GM18517 (cell line): Measurements from ENCODE around the gene RAB3GAP2.
"Not testable (repeated sequence)": the region's sequence is repeated elsewhere in the genome, so short reads cannot be mapped to it uniquely, and the experiment has no call there.

Experiments used
- ATAC-seq: cut with Tn5 transposase; IDR thresholded peaks from one replicate; pipeline ENCODE4 v1.9.1; 2021; ENCODE audit warnings: mild to moderate bottlenecking, moderate library complexity; ENCODE audit not compliant: unreplicated experiment

RAB3GAP2 gene

DNA sequence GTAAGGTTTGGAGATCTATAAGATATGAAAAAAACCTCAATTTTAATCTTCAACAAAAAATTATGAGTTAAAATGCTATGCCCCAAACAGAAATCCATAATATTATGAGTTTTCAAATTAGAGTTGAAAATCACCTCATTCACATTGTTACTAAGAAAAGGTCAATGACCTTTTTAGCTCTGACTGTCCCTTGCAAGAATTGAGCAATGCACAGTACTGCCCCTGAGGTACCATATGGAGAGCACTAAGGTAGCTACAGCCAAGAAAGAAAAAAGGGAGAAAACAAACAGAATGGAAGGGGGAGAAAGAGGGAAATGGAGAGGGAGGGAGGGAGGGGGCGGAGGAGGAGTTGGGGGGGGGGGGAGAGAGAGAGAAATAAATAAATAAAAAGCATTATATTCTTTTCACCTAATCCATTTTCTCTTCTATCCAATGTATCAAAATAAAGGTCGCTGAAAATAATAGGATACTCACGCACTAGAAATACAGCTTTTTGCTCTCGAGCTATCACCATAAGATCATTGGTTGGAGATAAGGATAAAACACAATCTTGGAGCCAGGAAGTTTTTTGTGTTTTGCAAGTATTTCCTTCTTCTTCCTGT, 58.8 kb downstream of the RAB3GAP2 start:
- no peak for ATAC-seq

DNA sequence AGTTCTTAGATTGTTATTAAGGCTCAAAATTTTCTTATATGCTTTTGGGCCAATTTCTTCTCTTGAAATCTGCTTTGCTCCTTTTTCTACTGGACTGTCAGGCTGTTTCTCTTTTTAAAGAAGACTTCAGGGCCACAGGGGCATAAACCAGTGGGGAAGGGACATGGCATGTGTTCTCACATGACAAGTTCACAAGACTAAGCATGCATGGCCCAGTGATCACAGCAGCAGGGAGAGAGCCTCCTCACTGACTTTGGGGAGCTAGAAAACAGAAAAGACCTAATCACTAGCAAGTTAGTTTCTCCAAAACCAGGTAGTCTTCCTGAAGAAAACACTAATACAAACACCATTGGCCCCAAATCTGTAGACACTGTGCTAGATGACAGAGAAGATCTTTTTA, 64.8 kb downstream of the RAB3GAP2 start:
- ATAC-seq: no peak

DNA sequence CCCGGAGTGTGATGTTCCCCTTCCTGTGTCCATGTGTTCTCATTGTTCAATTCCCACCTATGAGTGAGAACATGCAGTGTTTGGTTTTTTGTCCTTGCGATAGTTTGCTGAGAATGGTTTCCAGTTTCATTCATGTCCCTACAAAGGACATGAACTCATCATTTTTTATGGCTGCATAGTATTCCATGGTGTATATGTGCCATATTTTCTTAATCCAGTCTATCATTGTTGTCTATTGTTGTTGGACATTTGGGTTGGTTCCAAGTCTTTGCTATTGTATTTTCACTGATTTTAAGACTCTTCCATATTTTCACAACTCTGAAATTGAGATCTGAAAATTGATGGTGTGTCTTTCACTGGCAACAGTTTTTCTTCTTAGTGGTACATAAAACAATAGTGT, 67.5 kb downstream of the RAB3GAP2 start:
- ATAC-seq: not testable (repeated sequence)

DNA sequence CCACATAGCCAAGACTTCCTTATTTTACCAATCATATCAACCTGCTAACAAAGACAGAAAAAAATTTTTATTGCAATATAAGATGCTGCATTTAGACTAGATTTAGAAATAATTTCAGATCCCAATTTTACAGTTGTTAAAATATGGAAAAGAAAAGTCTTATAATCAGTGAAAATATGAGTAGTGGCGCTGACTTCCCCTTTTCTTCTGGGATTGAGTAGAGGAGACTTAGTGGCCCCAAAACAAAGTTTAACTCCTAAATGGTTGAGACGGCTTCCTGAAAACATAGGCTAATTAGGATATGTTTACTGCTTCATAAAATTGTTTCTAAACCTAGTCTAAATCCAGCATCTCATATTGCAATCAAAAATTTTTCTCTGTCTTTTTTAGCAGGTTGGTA, 68.4 kb downstream of the RAB3GAP2 start:
- no peak for ATAC-seq

DNA sequence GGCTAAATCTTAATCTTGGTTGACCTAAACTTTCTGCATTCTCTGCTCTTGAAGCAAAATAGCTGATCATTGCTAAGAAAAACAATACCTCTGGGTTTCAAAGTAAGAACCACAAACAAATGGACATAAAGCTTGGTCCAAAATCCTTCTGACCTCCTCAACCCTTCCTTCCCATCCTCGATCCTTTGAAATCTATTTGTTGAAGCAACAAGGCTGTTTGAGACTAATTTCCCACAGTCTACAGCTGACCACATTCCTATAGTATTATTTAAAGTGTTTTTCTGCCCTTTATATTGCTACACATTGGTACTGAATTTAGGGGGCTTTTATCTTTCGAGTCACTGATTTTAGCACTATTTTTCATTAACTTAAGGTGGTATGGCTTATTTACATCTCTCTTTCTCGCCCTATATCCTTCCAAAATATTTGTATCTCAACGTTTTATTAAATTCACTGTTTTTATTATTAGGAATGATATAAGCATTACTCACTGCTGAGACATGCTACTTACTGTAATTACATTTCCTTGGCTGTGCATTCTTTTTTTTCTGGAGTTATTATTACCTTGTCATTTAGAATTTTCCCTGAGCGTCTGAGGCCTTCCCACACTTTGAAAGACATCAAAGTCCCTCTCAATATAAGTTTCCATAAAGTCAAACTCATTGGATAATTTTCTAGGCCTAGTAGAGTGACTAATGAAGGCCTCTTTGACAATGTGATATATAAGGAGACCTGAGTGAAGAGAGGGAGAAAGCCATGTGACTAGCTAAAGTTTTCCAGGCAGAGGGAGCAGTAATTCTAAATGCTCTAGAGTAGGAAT, 73.9 kb downstream of the RAB3GAP2 start:
- no peak for ATAC-seq

DNA sequence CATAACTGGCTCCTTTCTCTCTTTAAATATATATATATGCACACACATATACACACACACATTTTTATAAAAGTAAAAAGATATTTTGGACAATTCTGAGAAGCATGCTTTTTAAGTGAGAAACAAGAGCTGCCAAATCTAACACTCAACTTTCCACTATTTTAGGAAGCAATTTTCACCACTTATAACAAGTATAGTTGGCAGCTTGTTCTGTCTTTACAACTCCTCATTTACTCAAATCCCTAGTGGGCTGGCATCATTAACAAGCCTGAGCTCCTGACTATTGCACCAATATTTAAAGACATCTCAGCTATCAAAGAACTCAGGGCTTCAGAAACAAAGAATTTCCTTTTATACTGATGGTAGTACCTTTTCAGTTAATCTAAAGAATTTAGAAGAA, 76.6 kb downstream of the RAB3GAP2 start:
- ATAC-seq: no peak

DNA sequence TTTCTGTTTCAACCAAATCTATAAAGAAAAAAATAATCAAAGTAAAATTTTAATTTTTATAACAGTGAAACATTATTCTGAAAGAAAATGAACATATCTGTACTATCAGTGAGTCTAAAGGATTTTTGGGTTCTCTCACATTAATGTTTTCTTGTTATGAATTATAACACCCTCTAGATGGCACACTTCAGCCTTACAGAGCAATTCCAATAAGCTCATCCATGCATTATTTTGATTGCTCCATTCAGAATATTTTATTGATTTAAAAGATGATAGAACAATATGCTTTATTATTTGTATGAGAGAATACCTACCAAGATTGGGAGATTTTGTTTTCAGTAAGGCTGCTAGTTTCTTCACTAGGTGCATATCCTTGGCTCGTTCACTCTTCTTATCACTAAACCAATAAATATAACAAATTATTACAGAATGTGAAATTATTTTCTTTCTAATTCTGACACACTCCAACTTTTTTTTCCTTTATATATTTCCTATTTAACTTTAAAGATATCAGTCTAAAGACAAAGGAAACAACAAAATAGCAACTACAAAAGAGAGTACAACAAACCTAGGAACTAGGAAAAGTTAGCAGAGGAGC, 82.4 kb downstream of the RAB3GAP2 start:
- peak; percentile 48 for ATAC-seq

DNA sequence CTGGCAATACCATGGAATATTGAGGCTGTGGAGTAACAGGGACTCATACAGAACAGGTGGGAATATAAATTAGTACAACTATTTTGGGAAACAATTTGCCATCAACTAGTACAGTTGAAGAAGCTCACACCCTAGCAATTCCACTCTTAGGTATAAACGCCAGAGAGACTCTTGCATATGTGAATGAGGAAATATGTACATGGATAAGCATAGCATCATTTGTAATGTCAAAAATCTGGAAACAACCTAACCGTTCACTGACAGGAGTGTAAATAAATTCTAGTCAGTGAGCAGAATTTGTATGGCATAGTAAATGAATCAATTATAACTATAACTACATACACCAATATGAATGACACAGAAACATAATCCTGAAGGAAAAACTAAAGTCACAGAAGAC, 83.7 kb downstream of the RAB3GAP2 start:
- no peak for ATAC-seq

DNA sequence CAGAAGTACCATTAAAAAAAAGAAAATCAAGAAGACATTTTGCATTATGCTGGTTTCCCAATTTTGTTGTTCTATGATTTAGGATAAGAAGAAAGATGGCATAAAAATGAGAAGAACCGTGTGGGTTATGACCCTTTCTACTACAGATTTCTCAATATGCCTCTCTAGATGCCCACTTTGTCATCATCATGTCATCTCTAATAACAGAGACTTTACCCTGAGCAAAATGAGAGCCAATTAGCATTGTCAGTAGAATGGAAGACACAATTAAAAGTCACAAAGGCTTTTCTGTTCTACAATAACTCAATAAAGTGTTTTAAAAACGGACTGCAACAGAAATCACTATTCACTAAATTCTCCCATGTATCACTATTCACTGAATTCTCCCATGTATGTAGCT, 85.5 kb downstream of the RAB3GAP2 start:
- ATAC-seq: no peak

DNA sequence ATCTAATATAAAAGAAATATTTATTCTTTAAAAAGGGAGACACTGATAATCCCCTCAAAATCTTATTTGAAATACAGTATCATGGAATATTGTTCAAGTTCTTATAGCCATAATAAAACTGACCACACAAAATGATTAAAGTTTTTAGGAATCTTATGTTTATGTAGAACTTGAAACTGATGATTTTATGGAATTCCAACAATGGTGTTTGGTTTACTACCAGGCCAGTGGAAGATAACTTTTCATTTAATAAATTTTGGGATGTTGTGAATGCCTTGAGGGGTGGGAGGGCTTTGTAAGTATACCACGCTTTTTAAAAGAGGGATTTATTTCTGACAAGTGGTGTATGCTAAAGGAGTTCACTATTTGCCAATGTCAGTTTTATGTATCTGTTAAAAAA, 87.7 kb downstream of the RAB3GAP2 start:
- no peak for ATAC-seq

DNA sequence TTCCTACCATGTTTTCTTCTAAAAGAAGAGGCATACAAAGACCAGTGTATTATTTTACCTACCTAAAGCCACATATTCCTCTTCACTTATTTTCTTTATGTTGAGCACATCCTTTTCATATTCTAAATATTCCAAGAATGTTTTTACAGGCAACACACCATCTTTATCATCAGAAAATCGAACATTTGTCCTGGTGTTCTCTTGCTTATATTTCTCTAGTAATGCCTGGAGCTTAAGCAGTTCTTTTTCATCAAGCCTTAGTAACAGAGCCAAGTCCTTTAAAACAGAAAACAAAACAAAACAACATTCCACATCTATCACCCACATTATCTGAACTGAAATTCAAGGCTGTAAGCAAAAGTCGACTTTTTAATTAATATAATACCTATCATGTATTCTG, 89.6 kb downstream of the RAB3GAP2 start:
- no peak for ATAC-seq

DNA sequence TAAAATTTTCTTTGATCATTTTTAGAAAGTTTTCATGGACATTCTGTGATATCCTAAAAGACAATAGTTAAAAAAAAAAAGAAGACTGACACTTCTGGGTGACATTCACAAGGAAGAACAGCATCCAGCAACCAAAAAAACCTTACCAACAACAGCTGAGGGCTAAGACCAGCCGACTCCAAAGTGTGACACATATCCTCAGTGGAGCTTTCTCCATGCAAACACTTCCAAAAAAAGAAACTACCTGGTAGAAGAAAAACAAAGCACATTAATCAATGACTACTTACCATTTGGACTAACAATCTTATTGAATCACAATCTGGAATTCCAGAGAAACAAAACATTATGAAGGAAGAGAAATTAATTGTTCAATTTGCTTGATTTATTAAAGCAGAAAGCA, 90.1 kb downstream of the RAB3GAP2 start:
- no peak for ATAC-seq

DNA sequence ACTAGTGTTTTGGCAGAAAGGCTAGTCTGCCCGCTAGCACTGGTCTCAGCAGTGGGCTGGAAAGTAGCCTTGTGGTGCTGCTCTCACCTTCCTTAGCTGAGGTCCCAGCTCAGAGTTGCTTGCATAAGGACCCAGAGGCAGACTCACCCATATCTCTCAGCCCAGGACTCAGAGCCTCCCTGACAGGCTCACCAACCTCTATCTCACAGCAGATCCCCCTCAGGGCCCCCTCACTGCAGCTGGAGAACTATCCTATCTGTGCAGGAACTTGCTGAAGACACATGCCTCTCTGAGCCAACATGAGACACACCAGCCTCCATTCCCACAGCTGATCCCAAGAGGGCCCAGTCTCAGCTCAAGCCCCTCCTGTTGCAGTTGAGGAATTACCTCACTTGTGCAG, 95.7 kb downstream of the RAB3GAP2 start:
- no peak for ATAC-seq

DNA sequence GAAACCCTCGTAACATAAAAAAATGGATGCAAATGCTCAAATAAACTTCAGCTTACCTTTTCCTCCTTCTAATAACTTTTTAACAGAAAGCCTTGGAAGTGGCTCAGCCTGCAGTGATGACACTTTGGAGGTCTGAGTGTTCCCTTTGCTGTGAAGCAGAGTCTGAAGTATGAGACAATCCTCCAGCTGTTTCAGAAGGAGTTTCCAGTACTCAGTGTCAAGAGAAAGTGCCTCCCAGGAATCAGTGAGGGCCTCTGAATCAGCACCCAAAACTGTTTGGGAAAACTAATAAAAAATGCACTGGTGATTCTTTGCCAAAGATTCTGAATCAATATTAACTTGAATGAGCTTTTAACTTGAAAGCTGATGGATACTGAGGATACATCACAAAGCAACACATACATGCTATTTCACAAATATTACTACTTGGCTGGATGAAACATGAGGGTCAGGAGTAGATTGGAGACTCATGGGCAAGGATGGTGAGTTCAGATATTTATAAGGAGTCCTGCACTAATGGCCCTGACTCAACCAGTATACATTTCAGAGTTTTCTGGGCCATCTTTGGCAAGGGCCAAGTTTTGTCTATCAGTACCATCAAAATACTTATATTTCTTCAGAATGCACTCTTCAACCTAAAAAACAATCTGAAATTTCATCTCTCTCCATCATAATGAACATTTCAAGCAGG, 101.3 kb downstream of the RAB3GAP2 start:
- ATAC-seq: no peak

DNA sequence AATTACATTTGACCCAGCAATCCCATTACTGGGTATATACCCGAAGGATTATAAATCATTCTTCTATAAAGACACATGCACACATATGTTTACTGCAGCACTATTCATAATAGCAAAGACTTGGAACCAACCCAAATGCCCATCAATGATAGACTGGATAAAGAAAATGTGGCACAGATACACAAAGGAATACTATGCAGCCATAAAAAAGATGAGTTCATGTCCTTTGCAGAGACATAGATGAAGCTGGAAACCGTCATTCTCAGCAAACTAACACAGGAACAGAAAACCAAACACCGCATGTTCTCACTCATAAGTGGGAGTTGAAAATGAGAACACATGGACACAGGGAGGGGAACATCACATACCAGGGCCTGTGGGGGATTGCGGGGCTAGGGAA, 102.4 kb downstream of the RAB3GAP2 start:
- not testable (repeated sequence) for ATAC-seq

DNA sequence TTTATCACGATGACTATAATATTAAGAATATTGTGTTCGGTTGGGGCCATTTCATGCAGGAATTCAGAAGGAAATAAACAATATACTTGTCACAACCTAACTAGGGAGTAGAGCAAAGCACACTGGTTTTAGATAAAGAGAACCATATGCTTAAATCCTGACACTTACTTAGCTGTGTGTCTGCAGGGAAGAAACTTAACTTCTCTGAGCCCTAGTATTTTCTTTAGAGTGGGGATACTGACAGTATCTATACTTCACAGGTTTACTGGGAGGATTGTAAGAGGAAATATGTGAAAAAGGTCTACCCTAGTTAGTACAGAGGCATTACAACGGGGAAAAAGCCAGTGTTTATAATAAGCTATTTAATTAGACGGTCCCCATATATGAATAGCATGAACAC, 105.4 kb downstream of the RAB3GAP2 start:
- no peak for ATAC-seq

DNA sequence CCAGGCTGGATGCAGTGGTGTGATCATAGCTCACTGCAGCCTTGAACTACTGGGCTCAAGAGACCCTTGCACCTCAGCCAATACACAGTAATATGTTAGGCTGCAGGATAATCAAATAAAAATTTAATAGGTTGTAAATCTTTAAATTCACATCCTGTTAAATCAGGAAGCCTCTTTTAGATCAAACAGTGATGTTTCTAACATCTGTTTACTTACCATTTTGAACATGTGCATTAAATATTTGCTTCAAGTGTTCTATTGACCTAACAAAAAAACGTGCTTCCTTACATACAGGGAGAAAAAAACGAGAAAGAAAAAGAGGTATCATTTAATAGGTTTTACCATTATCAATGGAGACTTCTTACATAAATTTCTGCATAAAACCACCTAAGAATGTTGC, 107.7 kb downstream of the RAB3GAP2 start:
- ATAC-seq: no peak

DNA sequence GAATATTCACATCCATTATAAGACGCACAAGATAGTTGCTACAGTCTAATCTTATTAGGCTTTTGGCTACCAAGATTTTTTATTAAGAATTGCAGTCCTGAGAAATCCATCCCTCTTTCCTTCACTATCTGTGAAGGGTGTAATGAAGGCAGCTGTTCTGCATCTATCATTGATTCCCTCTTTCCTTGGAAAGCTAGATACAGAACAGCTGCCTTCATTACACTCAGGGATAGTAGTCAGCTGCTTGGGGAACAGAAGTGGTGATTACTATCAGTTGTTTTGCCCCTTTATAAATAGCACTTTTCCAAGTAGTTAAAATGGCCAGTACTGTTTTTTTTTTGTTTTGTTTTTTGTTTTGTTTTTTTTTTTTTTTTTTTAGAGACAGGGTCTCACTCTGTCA, 108.1 kb downstream of the RAB3GAP2 start:
- no peak for ATAC-seq

DNA sequence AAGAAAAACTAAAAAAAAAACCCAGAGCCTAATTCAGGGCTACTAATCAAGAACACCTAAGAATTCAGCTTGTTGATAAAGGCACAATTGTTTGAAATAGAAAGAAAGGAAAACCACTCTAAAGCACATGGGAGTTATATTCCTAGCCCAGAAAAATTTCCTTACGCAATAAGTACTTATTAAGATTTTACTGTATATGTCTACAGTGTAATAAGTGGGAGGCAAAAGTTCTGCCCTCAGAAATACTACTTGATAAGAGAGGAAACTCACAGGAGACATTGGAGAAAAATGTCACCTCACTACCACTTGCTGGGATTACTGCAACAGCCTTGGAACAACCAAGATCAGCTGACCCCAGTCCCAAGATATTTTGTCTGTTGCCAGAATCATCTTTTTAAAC, 112.2 kb downstream of the RAB3GAP2 start:
- ATAC-seq: no peak

DNA sequence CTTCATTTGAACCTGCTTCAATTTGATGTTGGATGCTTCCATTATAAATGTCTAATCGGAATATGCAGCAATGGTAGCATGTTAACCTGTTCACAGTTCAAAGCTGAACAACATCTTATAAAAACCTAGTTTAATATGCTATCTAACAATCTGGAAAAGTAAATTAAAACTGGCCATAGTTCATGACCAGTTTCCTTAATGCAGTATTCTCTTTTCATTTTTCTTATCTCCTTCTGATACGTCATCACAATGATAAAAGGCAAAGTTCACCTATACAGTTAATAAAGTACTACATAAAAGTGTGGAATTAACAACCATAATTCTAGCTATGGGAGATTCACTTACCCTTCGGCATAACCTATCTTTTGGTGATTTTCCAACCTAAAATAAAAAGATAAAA, 113.2 kb downstream of the RAB3GAP2 start:
- no peak for ATAC-seq

DNA sequence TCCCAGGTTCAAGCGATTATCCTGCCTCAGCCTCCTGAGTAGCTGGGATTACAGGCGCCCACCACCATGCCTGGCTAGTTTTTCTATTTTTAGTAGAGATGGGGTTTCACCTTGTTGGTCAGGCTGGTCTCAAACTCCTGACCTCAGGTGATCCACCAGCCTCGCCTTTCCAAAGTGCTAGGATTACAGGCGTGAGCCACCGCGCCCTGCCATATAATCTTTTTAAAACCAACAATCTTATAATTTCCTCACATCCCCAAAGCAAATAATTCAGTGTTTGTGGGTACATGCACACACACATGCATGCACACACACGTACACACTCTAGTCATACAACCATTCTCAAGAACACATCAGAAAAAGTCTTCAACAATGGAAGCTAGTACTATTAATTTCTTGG, 113.7 kb downstream of the RAB3GAP2 start:
- ATAC-seq: not testable (repeated sequence)

DNA sequence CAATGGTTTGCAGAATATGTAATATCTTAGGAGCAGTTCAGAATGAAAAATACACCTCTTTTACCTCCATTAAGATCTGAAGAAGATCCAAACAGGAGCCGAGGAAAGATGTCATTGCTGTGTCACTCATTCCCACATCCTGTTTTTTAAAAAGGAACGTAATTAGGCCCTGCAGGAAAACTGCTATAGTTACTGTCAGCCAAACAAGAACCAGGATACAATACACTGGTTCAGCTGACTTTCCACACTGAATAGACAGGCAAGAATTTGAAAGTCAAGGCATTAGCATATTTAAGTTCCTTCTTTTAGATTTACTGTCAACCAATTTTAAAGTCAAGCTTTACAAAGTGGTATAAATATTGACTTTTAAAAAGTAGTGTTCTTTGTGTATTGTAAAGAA, 114.5 kb downstream of the RAB3GAP2 start:
- ATAC-seq: no peak
